22Rv1 (cell line): ENCODE measurements around the gene ATP7A.

Experiments used
- ZFX ChIP-seq: fragments of 450-650 bp; IDR thresholded peaks from 2 replicates; pipeline ENCODE4 v1.6.1; 2017; ENCODE audit warnings: antibody characterized with exemption, borderline replicate concordance
- TF ChIP-seq, protein P1 (sequence below): fragments of 450-650 bp; IDR thresholded peaks from 2 replicates; pipeline ENCODE4 v1.5.1; 2017; ENCODE audit warnings: mild to moderate bottlenecking

DNA sequence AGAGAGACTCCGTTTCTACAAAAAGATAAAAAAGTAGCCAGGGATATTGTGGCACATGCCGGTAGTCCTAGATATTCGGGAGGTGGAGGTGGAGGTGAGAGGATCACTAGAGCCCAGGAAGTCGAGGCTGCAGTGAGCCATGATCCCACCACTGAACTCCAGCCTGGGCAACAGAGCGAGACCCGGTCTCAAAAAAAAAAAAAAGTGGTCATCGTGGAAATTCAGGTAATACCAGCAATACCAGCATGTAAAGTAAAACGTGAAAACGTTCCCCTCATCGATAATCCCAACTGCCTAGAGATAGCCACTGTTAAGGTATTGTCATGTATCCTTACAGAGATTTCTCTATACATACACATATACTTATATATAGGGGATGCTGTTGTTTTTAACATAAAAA is 16.8 kb upstream of the ATP7A start:
- TF ChIP-seq, protein P1, sequence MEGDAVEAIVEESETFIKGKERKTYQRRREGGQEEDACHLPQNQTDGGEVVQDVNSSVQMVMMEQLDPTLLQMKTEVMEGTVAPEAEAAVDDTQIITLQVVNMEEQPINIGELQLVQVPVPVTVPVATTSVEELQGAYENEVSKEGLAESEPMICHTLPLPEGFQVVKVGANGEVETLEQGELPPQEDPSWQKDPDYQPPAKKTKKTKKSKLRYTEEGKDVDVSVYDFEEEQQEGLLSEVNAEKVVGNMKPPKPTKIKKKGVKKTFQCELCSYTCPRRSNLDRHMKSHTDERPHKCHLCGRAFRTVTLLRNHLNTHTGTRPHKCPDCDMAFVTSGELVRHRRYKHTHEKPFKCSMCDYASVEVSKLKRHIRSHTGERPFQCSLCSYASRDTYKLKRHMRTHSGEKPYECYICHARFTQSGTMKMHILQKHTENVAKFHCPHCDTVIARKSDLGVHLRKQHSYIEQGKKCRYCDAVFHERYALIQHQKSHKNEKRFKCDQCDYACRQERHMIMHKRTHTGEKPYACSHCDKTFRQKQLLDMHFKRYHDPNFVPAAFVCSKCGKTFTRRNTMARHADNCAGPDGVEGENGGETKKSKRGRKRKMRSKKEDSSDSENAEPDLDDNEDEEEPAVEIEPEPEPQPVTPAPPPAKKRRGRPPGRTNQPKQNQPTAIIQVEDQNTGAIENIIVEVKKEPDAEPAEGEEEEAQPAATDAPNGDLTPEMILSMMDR = no peak
- no peak for TF ChIP-seq ZFX
